Tibial nerve (tissue), 4 donors: Measurements from ENCODE around the gene NT5C3B.

Source experiments
- EP300 ChIP-seq, 2 donors: sonication (generic); formaldehyde crosslinking; IDR thresholded peaks; one replicate each; pipeline ENCODE4 v1.6.1; 2017; ENCODE audit warnings: antibody characterized with exemption in 2 of 2, mild to moderate bottlenecking in 1 of 2
- POLR2A ChIP-seq, 2 donors: fragments of 450-650 bp; IDR thresholded peaks; one replicate each; pipeline ENCODE4 v1.6.1; 2017; ENCODE audit warnings: antibody characterized with exemption in 2 of 2, mild to moderate bottlenecking in 2 of 2, moderate library complexity in 2 of 2
- TF ChIP-seq, protein P1 (sequence below), 5 experiments: fragments of 200-600 bp in 3 of 5; fragments of 450-650 bp in 2 of 5; sonication (generic) in 3 of 5; IDR thresholded peaks; one replicate each; pipeline ENCODE4 v1.5.1; 2016 to 2019; ENCODE audit warnings: antibody characterized with exemption in 5 of 5, mild to moderate bottlenecking in 3 of 5, moderate library complexity in 2 of 5

DNA sequence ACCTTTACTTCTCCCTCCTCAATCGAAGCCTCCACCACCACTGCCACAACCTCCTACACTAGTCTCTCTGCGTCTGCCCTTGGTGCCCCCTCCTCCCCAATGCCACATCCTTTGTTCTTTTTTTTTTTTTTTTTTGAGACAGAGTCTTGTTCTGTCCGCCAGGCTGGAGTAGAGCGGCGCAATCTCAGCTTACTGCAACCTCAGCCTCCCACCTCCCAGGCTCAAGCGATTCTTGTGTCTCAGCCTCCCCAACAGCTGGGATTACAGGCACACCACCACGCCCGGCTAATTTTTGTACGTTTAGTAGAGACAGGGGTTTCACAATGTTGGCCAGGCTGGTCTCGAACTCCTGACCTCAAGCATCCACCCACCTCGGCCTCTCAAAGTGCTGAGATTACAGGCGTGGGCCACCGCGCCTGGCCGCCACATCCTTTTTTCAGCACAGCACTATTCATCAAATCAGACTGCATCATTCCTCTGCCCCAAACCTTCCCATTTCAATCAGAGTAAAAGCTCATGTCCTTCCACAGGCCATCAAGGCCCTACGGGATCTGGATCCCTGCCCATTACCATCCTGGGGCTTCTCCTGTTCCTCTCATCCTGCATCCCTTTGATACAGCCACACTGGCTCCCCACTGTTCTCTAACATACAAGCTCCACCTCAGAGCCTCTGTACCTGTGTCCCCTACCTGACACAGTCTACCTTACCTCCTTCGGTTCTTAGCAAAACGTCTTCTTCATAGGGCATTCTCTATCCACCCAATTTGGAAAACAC is 27.2 kb upstream of the NT5C3B start:
- TF ChIP-seq, protein P1, sequence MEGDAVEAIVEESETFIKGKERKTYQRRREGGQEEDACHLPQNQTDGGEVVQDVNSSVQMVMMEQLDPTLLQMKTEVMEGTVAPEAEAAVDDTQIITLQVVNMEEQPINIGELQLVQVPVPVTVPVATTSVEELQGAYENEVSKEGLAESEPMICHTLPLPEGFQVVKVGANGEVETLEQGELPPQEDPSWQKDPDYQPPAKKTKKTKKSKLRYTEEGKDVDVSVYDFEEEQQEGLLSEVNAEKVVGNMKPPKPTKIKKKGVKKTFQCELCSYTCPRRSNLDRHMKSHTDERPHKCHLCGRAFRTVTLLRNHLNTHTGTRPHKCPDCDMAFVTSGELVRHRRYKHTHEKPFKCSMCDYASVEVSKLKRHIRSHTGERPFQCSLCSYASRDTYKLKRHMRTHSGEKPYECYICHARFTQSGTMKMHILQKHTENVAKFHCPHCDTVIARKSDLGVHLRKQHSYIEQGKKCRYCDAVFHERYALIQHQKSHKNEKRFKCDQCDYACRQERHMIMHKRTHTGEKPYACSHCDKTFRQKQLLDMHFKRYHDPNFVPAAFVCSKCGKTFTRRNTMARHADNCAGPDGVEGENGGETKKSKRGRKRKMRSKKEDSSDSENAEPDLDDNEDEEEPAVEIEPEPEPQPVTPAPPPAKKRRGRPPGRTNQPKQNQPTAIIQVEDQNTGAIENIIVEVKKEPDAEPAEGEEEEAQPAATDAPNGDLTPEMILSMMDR (IDR thresholded peaks at IDR 0.05), result no peak
- TF ChIP-seq POLR2A (IDR thresholded peaks at IDR 0.05), result no peak
- TF ChIP-seq EP300 (IDR thresholded peaks at IDR 0.05), result no peak
